Stimulated activated CD4-positive, alpha-beta T cell treated with anti-CD3 and anti-CD28 coated beads, Interleukin-4, amount 100 ng/mL, for 1 hour (primary cell): ENCODE results near the gene YBX2.
"Not testable (repeated sequence)": the region's sequence is repeated elsewhere in the genome, so short reads cannot be mapped to it uniquely, and the experiment has no call there.

Experiments
- DNase-seq: peaks from one replicate; pipeline ENCODE4 v3.0.0-alpha.2; 2020

Gene YBX2

GRCh38 chr17:7262192-7262934, 32.1 kb downstream of the YBX2 start, which contains the start of gene CLDN7:
CLDN7 (minus strand) TSS chr17:7262478; CDS start chr17:7262043, 435 bp downstream.
- no peak for DNase-seq

DNA sequence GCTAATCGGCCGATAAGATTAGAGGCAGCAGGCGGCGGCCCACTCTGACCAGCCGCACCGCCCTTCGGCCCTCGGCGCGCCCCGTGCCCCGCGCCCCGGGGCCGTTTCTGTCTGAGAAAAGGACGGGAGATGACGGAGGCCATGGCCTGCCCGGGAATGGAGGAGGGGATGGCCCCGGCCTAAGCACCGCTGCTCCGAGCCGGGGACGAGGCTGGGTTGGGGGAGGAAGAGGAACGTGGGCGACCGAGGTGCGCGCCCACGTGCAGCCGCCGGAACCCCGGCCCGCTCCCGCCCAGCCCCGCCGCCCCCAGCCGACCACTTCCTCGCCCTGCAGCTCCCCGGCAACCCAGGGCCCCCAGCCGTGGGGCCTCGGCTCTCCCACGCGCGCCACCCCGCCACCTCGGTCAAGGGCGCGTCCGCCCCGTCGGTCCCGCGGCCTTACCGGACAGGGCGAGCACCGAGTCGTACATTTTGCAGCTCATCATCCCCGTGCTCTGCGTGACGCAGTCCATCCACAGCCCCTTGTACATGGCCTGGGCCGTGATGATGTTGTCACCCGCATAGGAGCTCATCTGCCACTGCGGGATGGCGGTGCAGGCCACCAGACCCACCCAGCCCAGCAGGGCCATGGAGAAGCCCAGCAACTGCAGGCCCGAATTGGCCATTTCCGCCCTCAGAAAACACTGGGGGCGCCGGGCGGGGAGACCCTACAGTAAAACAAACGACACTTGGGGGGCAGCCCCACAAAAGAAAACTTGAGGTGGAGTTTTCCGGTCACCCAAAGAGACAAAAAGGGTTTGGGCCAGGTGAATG, 32.9 kb downstream of the YBX2 start:
- DNase-seq: peak; percentile 32

- DNase-seq: peak; percentile 47
These were observed 33.6 kb downstream of the YBX2 start for GRCh38 chr17:7260651-7261378.

DNA sequence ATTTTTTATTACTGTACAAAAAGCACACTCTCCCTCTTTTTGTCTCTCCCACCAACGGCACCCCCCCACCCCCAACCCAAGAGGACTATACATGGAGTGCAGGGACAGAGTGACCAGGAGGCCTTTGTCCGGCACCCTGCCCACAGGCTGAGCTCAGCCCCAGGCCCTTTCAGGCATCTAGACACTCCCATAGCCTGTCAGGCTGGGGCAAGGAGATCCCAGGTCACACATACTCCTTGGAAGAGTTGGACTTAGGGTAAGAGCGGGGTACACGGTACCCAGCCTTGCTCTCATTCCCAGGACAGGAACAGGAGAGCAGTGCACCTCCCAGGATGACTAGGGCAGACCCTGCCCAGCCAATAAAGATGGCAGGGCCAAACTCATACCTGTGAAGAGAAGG, 34.3 kb downstream of the YBX2 start:
- no peak for DNase-seq

- DNase-seq: no peak
These were observed 34.9 kb downstream of the YBX2 start for GRCh38 chr17:7259555-7259889.

DNA sequence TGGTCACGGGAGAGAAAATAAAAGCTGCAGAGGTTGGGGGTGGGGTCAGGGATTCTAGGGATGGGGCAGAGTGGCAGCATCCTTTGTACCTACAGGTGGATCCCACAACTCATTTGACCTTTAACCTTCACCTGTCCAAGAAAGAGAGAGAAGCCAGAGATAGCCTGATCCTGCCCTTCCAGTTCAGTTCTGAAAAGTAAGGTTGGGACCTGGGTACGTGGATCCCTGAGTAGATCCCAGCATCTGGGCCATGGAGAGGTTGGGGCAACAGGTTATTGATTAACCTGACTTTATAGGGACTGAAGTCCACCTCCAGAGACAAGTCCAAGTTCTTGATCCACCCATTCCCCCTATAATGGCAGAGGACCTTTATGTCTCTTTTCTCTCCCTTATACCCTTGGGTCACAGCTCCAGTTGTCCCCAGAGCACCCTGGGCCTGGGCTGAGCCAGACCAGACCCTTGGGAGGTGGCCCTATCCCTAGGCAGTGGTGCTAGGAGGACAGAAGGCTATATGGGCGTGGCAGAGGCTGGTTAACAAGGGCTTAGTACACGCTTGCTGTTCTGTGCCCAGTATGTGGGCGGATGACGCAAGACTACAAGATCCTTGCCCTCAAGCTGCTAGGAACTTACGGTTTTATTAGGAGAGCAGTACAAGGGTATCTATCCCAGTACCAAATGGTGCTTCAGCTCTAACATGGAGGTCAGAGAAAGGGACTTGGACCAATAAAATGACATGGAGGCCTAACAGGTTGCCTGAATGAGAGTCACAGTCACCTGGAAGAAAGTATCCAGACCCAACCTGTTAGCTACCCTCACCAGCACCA, 35.5 kb downstream of the YBX2 start:
- no peak for DNase-seq

DNA sequence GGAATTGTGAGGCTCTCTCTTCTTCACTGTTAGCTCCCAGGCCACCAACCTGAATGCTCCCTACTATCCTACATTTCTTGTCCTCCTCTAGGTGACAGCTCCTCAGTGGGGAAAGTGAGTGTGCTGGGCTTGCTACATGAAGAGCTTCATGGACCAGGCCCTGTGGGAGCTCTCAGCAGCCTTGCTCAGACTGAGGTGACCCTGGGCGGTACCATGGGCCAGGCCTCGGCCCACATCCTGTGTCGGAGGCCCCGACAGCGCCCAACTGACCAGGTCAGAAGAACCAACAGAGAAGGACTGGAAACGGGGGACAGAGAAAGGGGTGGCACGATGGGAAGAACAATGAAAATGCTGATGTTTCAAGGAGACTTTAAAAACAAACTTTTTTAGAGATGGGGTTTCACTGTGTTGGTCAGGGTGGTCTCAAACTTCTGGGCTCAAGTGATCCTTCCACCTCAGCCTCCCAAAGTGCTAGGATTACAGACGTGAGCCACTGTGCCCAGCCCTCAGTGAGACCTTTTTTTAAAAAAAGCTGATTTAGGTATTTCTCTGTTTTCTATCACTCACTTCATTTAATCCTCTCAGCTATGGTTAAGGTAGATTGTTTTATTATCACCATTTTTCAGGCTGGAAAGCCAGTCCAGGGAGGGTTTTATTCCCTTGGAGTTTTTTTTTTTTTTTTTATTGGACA, 37.5 kb downstream of the YBX2 start:
- DNase-seq: no peak

- DNase-seq: no peak
These were observed 39.9 kb downstream of the YBX2 start for GRCh38 chr17:7254511-7254910.

DNA sequence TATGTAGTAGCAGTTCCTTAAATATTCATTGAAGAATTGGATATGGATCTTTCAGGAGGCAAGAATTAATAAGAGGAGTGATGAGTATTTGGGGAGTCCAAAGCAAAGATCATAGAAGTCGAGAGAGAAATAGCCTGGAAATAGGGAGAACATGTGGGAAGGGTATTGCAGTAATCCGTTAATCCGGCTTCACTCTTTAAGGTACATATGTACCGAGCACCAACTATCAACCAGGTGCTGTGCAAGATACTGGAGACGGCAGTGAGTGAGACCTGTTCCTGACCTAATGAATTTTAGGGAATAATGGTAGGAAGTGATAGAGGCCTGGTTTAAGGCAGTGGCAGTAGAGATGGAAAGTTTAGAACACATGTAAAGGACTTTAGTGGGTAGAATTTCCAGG, 41.4 kb downstream of the YBX2 start:
- no peak for DNase-seq

DNA sequence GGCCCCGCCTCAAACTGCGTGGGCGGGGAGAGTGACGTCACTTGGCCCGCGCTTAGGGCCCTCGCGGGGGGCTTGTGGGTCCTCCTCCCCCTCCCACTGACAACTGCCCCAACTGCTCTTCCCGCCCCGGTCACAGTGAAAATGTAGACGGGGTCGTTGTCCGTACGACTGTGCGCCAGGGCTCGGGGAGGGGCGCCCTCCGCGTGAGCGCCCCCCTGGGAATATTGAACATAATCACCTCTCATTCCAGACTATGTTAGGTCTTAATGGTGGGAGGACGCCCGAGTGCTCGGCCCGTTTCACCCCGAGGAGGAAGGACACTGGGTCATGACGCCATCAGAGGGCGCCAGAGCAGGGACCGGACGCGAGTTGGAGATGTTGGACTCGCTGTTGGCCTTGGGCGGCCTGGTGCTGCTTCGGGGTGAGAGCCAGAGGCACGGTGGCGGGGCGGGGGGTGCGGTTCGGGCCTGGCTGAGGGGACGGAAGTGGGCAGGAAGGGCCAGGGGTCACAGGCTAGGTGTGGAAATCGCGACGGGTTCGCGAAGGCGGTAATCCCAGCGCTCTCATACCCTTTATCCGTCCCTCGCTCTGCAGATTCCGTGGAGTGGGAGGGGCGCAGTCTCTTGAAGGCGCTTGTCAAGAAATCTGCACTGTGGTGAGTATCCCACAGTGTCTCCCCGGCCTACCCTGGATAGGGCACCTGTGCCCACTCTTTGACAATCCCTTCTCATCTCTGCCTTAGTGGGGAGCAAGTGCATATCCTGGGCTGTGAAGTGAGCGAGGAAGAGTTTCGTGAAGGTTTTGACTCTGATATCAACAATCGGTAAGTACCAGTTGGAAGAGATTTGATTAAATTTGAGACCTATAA, 42.0 kb downstream of the YBX2 start, which contains the start of gene ELP5:
TSS of gene ELP5 (plus strand) at position 40 of the 868 bp plus-strand sequence. CDS start at position 376, 336 bp downstream.
- DNase-seq: peak; percentile 85

DNA sequence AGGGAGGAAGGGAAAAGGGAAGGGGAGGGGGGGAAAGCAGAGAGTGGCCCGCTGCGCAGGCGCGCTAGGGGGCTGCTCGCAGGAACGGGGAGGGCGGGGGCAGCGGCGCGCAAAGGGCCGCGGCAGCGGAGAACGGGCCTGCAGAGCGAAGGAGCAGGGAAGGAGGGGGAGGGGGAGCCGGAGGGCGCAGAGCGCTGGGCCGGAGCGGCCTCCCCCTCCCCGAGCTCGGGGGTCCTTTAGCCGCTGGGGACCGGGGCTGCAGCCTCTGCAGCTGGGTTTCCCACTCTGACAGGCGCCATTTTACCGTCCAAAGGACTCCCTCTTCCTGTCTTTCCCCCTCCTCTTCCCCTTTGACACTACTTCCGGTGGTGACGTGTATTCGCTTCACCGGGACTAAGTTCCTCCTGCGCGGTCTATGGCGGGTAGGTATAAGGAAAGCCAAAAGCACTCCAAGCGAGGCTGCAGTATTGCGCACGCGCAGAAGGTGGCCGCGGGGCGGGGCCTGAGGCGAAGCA, 42.7 kb downstream of the YBX2 start, which contains the start of gene CTDNEP1:
TSS of gene CTDNEP1 (minus strand) at position 74 of the 515 bp plus-strand sequence. CDS start 438 bp downstream, outside the sequence.
- DNase-seq: peak; percentile 97

- DNase-seq: peak; percentile 29
These were observed 43.5 kb downstream of the YBX2 start for GRCh38 chr17:7250695-7251627.

GRCh38 chr17:7249830-7250229, 44.6 kb downstream of the YBX2 start:
- no peak for DNase-seq

DNA sequence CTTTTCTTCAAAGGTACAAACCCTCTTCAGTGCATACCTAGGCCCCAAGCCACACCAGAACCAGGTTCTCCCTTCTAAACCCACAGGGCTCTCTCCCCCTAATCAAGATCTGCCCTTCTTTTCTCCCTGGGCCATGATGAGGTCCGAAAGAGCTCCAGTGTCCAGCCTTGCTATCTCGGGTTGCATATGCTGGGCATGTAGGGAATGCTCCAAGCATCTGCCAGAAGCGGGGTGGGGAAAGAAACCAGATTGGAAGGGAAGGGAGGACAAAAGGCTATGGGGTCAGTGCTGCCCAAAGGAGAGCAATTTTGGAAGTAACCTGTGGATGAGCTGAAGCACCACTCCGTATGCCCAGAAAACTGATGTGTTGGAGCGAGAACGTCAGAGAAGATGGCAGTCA, 45.2 kb downstream of the YBX2 start:
- no peak for DNase-seq

GRCh38 chr17:7248796-7249195, 45.6 kb downstream of the YBX2 start:
- DNase-seq: no peak

DNA sequence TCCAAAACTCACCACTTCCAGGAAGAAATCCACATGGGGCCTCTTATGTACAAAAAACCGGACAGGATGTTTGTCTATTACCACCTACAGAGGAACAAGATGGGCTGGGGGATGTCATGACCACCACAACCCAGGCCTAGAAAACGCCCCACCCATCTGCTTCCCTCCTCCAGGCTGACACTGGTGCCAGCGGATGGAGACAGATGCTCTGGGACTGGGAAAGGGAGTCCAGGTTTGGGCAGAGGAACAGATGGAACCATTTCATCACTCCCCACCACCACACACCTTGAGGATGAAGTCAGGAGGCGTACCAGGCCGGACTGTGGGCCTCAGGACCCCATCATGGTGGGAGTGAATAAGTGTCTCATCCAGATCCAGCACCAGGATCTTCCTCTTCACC, 47.7 kb downstream of the YBX2 start:
- no peak for DNase-seq

DNA sequence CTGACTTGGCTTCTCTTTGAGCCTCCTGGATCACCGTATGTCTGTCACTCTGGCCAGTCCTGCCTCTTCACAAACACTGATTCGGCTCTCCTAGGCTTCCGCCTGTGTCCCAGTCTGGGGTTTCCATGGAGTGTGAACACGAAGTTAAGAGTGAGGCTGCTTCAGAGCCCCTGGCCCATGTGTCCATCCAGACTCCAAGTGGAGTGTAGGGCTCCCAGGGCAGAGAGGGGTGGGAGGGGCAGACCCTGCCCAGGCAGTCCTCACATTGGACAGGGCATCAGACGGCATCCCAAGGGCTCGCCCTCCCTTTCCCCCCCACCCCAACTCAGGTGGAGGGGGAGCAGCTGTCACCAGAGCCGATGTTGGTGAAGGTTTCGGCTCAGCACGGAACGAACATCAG, 50.6 kb downstream of the YBX2 start:
- DNase-seq: not testable (repeated sequence)

DNA sequence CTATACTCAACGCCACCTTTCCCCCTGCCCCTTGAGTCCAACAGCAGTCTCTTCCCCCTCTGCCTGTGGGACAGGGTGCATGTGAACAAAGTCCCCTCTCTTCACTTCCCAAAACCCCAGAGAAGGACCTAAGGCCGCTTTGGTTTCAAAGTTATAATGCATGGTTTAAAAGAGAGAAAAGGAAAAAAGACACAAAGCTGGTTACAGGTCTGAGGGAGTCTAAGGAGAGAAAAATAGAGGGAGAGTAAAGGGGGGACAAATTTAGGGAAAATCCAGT, 51.0 kb downstream of the YBX2 start:
- no peak for DNase-seq

- peak; percentile 92 for DNase-seq
These were observed 51.6 kb downstream of the YBX2 start for GRCh38 chr17:7242717-7243452.
